Chondrocyte (in vitro differentiated cells): ENCODE measurements around the gene SCN2A. TPM values are rescaled to one million over a fixed set of nuclear protein-coding genes. Genes with fewer than 3 reads are reported as not detected.

Experiments
- DNase-seq: peaks from one replicate; pipeline ENCODE4 v3.0.0; 2021; ENCODE audit warnings: mixed read lengths, low spot score
- H3K27ac Mint-ChIP-seq: one replicate; pipeline ENCODE4 v1.8.0; 2021; ENCODE audit warnings: mild to moderate bottlenecking, moderate library complexity, mixed read lengths; ENCODE audit not compliant: unreplicated experiment
- H3K27me3 Mint-ChIP-seq: 2 replicates; pipeline ENCODE4 v1.8.0; 2021; ENCODE audit warnings: low read depth, mixed read lengths
- H3K36me3 Mint-ChIP-seq: 2 replicates; pipeline ENCODE4 v1.8.0; 2021; ENCODE audit warnings: low read depth, mixed read lengths
- H3K4me1 Mint-ChIP-seq: 2 replicates; pipeline ENCODE4 v1.8.0; 2021; ENCODE audit warnings: low read depth, mild to moderate bottlenecking, mixed read lengths
- H3K4me3 Mint-ChIP-seq: one replicate; pipeline ENCODE4 v1.8.0; 2021; ENCODE audit warnings: mild to moderate bottlenecking, moderate library complexity, mixed read lengths; ENCODE audit not compliant: unreplicated experiment
- H3K9me3 Mint-ChIP-seq: 2 replicates; pipeline ENCODE4 v1.8.0; 2021; ENCODE audit warnings: low read depth, mixed read lengths
- total RNA-seq: library from RNA; stranded (reverse); gene quantifications from 3 replicates; pipeline ENCODE4 v1.2.1, GENCODE V29; 2021
- TF ChIP-seq, protein P1 (sequence below): fragments of 200-600 bp; sonication (generic); IDR thresholded peaks from 2 replicates; pipeline ENCODE4 v1.5.0; 2021; ENCODE audit warnings: antibody characterized with exemption, mild to moderate bottlenecking, moderate library complexity

The SCN2A gene
- total RNA-seq, 1 donor from 2014 or later: 1.8 TPM

DNA sequence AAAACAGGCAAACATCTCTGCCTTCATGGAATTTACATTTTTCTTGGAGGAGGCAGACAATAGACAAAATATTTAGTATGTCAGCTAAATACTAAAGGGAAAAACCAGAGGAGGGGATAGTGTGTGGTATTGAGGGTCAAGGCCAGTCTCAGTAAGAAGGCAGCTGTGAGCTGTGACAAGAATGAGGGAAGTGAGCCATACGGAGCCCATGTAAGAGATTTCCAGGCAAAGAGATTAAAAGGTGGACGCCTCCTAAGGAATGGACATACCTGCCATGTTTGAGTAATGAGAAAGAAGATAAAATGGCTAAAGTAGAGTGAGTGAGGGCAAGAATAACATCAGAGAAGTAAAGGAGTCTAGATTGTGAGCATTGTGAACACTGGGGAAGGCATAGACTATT lies 2.2 kb upstream of the SCN2A start:
- H3K27me3 Mint-ChIP-seq: peaks cover 17% of the 10 kb centered on the region
- no peak overlapping the region for H3K4me3 Mint-ChIP-seq
- H3K36me3 Mint-ChIP-seq: no peaks in the 10 kb centered on the region
- no peaks in the 10 kb centered on the region for H3K4me1 Mint-ChIP-seq
- no peak overlapping the region for H3K27ac Mint-ChIP-seq
- H3K9me3 Mint-ChIP-seq: no peaks in the 10 kb centered on the region
- TF ChIP-seq, protein P1, sequence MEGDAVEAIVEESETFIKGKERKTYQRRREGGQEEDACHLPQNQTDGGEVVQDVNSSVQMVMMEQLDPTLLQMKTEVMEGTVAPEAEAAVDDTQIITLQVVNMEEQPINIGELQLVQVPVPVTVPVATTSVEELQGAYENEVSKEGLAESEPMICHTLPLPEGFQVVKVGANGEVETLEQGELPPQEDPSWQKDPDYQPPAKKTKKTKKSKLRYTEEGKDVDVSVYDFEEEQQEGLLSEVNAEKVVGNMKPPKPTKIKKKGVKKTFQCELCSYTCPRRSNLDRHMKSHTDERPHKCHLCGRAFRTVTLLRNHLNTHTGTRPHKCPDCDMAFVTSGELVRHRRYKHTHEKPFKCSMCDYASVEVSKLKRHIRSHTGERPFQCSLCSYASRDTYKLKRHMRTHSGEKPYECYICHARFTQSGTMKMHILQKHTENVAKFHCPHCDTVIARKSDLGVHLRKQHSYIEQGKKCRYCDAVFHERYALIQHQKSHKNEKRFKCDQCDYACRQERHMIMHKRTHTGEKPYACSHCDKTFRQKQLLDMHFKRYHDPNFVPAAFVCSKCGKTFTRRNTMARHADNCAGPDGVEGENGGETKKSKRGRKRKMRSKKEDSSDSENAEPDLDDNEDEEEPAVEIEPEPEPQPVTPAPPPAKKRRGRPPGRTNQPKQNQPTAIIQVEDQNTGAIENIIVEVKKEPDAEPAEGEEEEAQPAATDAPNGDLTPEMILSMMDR: no peak
- no peak for DNase-seq

DNA sequence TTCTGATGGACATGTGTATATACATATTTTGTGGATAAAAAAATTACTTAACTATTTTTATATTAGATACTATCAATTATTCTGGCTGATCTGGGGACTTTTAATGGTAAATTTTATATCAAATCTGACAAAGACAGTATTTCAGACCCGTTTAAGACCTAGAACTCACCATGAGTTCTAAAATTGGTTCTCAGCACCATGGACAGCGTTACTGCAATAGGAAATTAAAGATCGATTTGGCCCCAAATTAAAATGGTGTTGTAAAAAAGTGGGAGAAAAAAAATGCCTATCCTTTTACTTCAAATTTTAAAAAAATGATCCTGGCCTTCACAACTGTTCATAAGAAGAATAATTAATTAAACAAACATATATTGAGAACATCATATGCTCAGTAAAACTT lies 919 bp upstream of the SCN2A start:
- Mint-ChIP-seq H3K36me3 (no peaks in the 10 kb centered on the region), H3K4me3 (no peak overlapping the region), H3K9me3 (no peaks in the 10 kb centered on the region), H3K27ac (no peak overlapping the region), H3K27me3 (peaks cover 24% of the 10 kb centered on the region), H3K4me1 (no peaks in the 10 kb centered on the region)
- no peak for DNase-seq
- TF ChIP-seq, protein P1: no peak

DNA sequence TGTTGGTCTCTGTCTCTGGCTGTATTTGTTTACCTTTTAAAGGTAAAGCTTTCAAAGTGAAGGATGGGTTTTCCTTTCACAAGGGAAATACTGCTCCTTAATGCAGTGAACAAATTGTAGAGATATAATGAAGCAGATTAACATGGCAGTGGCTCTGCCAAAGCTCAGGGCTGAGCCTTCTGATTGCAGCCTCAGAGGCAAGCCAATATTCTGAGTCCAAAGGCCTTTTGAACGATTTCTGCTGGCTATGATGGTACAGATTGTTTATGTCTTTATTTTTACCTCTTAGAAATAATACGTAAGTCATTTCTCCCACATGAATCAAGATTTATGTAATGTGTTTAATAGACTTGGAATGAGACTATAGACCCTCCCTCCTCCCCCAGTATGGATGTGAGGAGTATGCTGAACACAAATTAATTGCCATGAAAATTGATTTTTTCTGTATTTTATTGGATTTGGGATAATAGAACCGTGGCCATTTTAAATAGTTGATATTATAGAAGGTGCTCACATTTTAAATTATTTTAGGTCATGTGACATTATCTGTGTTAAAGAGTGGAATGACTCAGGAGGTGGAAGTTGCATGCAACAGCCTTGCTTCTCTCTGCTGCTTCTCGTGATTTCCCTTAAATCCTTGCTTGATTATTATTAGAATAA lies 772 bp downstream of the SCN2A start:
- TF ChIP-seq, protein P1: no peak
- H3K4me1 Mint-ChIP-seq: no peaks in the 10 kb centered on the region
- no peak for DNase-seq
- H3K27ac Mint-ChIP-seq: no peak overlapping the region
- H3K36me3 Mint-ChIP-seq: no peaks in the 10 kb centered on the region
- peaks cover 21% of the 10 kb centered on the region for H3K27me3 Mint-ChIP-seq
- no peak overlapping the region for H3K4me3 Mint-ChIP-seq
- H3K9me3 Mint-ChIP-seq: no peaks in the 10 kb centered on the region

DNA sequence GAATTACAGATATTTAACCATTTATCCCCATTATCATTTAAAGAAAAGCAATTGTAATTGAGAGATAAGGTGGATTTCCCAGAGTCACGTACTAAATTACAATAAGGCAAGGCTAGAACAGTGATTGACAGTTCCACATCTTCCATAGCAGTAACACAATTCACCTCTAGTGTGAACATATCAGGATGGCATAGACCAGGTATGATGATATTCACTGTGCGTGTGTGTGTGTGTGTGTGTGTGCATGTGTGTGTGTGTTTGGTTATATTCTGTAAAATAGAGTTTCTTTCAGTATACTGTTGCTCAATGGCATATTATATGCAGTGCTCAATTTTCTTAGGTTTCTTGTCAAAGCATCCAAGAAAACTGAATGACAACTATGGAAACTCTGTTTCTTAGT lies 1.7 kb downstream of the SCN2A start:
- Mint-ChIP-seq H3K27me3 (peaks cover 18% of the 10 kb centered on the region), H3K36me3 (no peaks in the 10 kb centered on the region), H3K9me3 (no peaks in the 10 kb centered on the region)

DNA sequence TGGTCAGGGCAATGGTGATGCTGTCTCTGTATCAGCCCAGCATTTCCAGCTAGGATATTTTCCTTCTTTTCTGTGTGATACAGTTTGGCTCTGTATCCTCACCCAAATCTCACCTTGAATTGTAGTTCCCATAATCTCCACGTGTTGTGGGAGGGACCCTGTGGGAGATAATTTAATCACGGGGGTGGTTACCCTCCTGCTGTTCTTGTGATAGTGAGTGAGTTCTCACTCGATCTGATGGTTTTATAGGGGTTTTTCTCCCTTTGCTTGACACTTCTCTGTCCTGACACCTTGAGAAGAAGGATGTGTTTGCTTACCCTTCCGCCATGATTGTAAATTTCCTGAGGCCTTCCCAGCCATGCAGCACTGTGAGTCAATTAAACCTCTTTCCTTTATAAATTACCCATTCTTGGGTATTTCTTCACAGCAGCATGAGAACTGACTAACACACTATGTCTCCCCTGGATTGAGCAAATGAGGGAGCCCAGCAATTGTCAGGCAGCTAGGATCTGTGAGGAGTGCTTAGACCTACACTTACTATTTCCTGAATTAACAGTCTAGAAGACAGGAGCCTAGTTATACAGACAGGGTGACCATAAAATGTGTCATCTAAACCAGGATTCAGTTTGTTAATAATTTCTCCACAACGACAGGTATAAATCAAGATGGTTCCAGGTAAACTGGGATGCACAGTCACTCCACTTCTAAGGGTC lies 6.0 kb downstream of the SCN2A start:
- TF ChIP-seq, protein P1: no peak
- Mint-ChIP-seq H3K27ac (no peak overlapping the region), H3K36me3 (no peaks in the 10 kb centered on the region), H3K9me3 (no peaks in the 10 kb centered on the region), H3K4me3 (no peak overlapping the region), H3K4me1 (no peaks in the 10 kb centered on the region), H3K27me3 (peaks cover 18% of the 10 kb centered on the region)
- DNase-seq: no peak

More for the DNA sequence above, 1.7 kb downstream of the SCN2A start:
- H3K4me3 Mint-ChIP-seq: no peak overlapping the region
- H3K27ac Mint-ChIP-seq: no peak overlapping the region
- no peaks in the 10 kb centered on the region for H3K4me1 Mint-ChIP-seq
- no peak for DNase-seq
- TF ChIP-seq, protein P1: no peak
